ENCODE results near the gene TMEM223.

GRCh38 chr11:62757846-62758788 is 33.7 kb downstream of the TMEM223 start:
- TF ChIP-seq CTCF (IDR thresholded peaks at IDR 0.05) (no peak), POLR2A (IDR thresholded peaks at IDR 0.05) (no peak)

All from Peyer's patch (tissue), 4 donors.